ENCODE data around the gene PTPRK.

- TF ChIP-seq POLR2A (IDR thresholded peaks at IDR 0.05; ENCODE audit: low read length), result no peak
- no peak for TF ChIP-seq GATA1 (IDR thresholded peaks at IDR 0.05; ENCODE audit: low read depth, low read length)
Measured at GRCh38 chr6:128098000-128098581, 422.3 kb downstream of the PTPRK start.

All from erythroblast (primary cell).